Endothelial cell of umbilical vein (primary cell): ENCODE measurements around the gene AGRP. TPM values are rescaled to one million over a fixed set of nuclear protein-coding genes. Genes with fewer than 3 reads are reported as not detected.

Source experiments
- BruUV-seq: library from RNA; stranded (reverse); fragments of 400-500 nt; replicated peaks from 2 replicates; lab custom pipeline; 2021; lab: Mats Ljungman, UMichigan
- CTCF ChIA-PET: fragments of 300-600, 350-600 bp; sonication (Branson Sonifier 250); formaldehyde crosslinking; loops from one replicate; lab custom pipeline; 2021; ENCODE audit warnings: antibody characterized with exemption, inconsistent platforms; lab: Charles Lee
- POLR2A ChIA-PET: fragments of 300-600, 350-600 bp; sonication (Branson Sonifier 250); formaldehyde crosslinking; loops from one replicate; lab custom pipeline; 2021; ENCODE audit warnings: antibody characterized with exemption, inconsistent platforms; lab: Charles Lee
- DNase-seq: peaks from one replicate; pipeline ENCODE4 v3.0.0-alpha.2; 2011; ENCODE audit warnings: low read depth, low spot score
- FAIRE-seq: peaks from 2 replicates; lab custom pipeline; 2011; peaks lifted over from hg19 to GRCh38; lab: Jason Lieb, UNC
- H2AFZ ChIP-seq: 2 replicates; pipeline ENCODE4 v1.6.0; 2012; ENCODE audit warnings: low read depth, low read length, control low read depth, inconsistent platforms
- H3K27ac ChIP-seq: 2 replicates; pipeline ENCODE4 v1.5.1; 2011; ENCODE audit warnings: low read depth, mild to moderate bottlenecking, control low read depth, low read length, moderate library complexity; ENCODE audit not compliant: insufficient read depth
- H3K27me3 ChIP-seq, 2 experiments: 2 replicates each; pipeline versions ENCODE4 v1.6.0 to v1.6.1; 2011; ENCODE audit warnings: low read length in 2 of 2, mixed read lengths in 1 of 2; ENCODE audit not compliant: control insufficient read depth in 2 of 2, insufficient read depth in 2 of 2
- H3K36me3 ChIP-seq, 2 experiments: 2 replicates in 1 of 2; 3 replicates in 1 of 2; pipeline ENCODE4 v1.5.1; 2011; ENCODE audit warnings: low read length in 2 of 2, mild to moderate bottlenecking in 1 of 2, moderate library complexity in 1 of 2; ENCODE audit not compliant: control insufficient read depth in 2 of 2, insufficient read depth in 2 of 2; ENCODE audit errors: extremely low read depth in 1 of 2
- H3K4me1 ChIP-seq: 3 replicates; pipeline ENCODE4 v1.5.1; 2011; ENCODE audit warnings: mild to moderate bottlenecking, low read length; ENCODE audit not compliant: control insufficient read depth, insufficient read depth; ENCODE audit errors: extremely low read depth
- H3K4me2 ChIP-seq: 2 replicates; pipeline ENCODE4 v1.6.1; 2011; ENCODE audit warnings: low read length, control low read depth, mixed read lengths; ENCODE audit not compliant: insufficient read depth
- H3K4me3 ChIP-seq, 3 experiments: fragments of 200-600 bp in 1 of 3; sonication (generic), shearing (Covaris generic) in 1 of 3; replicated peaks in 1 of 3; 2 replicates each; pipeline ENCODE4 v1.5.1; 2011 to 2016; ENCODE audit warnings: control low read depth in 3 of 3, low read length in 3 of 3, mild to moderate bottlenecking in 2 of 3, inconsistent platforms in 1 of 3, low read depth in 1 of 3, moderate library complexity in 1 of 3; ENCODE audit not compliant: insufficient read depth in 1 of 3
- H3K79me2 ChIP-seq: 2 replicates; pipeline ENCODE4 v1.6.0; 2012; ENCODE audit warnings: low read length, inconsistent platforms; ENCODE audit not compliant: control insufficient read depth, insufficient read depth
- H3K9ac ChIP-seq: replicated peaks from 2 replicates; pipeline ENCODE3; 2011; ENCODE audit warnings: low read length, control low read depth; ENCODE audit not compliant: insufficient read depth; ENCODE audit errors: extremely low read depth
- H3K9me1 ChIP-seq: replicated peaks from 3 replicates; pipeline ENCODE4 v1.6.0; 2011; ENCODE audit warnings: mild to moderate bottlenecking, low read length; ENCODE audit not compliant: control insufficient read depth, insufficient read depth; ENCODE audit errors: extremely low read depth
- H3K9me3 ChIP-seq: replicated peaks from 2 replicates; pipeline ENCODE4 v1.5.1; 2012; ENCODE audit warnings: low read length, inconsistent platforms; ENCODE audit not compliant: control insufficient read depth, insufficient read depth
- H4K20me1 ChIP-seq: replicated peaks from 2 replicates; pipeline ENCODE3; 2011; ENCODE audit warnings: mild to moderate bottlenecking, low read length; ENCODE audit not compliant: control insufficient read depth, insufficient read depth; ENCODE audit errors: extremely low read depth
- CTCF ChIP-seq, 2 donors: IDR thresholded peaks; 1 replicate in 1 of 2; 2 replicates in 1 of 2; pipeline ENCODE4 v1.5.1; 2011; ENCODE audit warnings: low read length in 2 of 2, mild to moderate bottlenecking in 2 of 2, moderate library complexity in 2 of 2, control low read depth in 1 of 2, inconsistent platforms in 1 of 2, low read depth in 1 of 2; ENCODE audit not compliant: insufficient read depth in 1 of 2; ENCODE audit errors: extremely low read depth in 1 of 2
- EZH2 ChIP-seq: IDR thresholded peaks from 2 replicates; pipeline ENCODE4 v1.6.1; 2012; ENCODE audit warnings: borderline replicate concordance, low read depth, mild to moderate bottlenecking, moderate library complexity, low read length, inconsistent platforms; ENCODE audit not compliant: severe bottlenecking
- FOS ChIP-seq: IDR thresholded peaks from 2 replicates; pipeline ENCODE4 v1.6.1; 2011; ENCODE audit warnings: mild to moderate bottlenecking, low read length, moderate library complexity, borderline replicate concordance; ENCODE audit not compliant: insufficient read depth
- GATA2 ChIP-seq: IDR thresholded peaks from 2 replicates; pipeline ENCODE4 v1.7.0; 2011; ENCODE audit warnings: low read depth, mild to moderate bottlenecking, moderate library complexity, mixed read lengths, low read length; ENCODE audit not compliant: insufficient read length, insufficient read depth
- JUN ChIP-seq: IDR thresholded peaks from 2 replicates; pipeline ENCODE4 v1.6.1; 2011; ENCODE audit warnings: borderline replicate concordance, low read depth; ENCODE audit not compliant: insufficient read length, insufficient read depth
- MAX ChIP-seq: IDR thresholded peaks from 2 replicates; pipeline ENCODE4 v1.6.1; 2011; ENCODE audit not compliant: insufficient read depth, insufficient read length
- MYC ChIP-seq: IDR thresholded peaks from one replicate; pipeline ENCODE4 v1.6.1; 2011; ENCODE audit warnings: mild to moderate bottlenecking, low read depth, low read length
- POLR2A ChIP-seq: IDR thresholded peaks from 2 replicates; pipeline ENCODE4 v1.6.1; 2012; ENCODE audit warnings: low read depth, mild to moderate bottlenecking, control low read depth, low read length
- POLR2AphosphoS5 ChIP-seq: IDR thresholded peaks from 2 replicates; pipeline ENCODE4 v1.6.1; 2012; ENCODE audit warnings: low read depth, mild to moderate bottlenecking, control low read depth, low read length, moderate library complexity; ENCODE audit not compliant: insufficient read depth
- dilution Hi-C: fragments of 300-500 bp; cut with MboI; formaldehyde crosslinking; loops from one replicate; pipeline ENCODE4 v1.15.0; 2019; ENCODE audit warnings: low sequenced_read_pairs; ENCODE audit not compliant: extremely low pct_ligation_motif_present
- intact Hi-C: fragments of 100-400 bp; cut with micrococcal nuclease; formaldehyde crosslinking; loops from one replicate; pipeline ENCODE4 v1.10.0; 2022
- polyA plus RNA-seq, 4 experiments: library from polyadenylated mRNA; depleted of rRNA in 3 of 4; stranded (reverse) in 3 of 4; unstranded in 1 of 4; fragments of >200 nt; gene quantifications; 2 replicates each; pipeline versions ENCODE4 v1.2.1 to v1.2.3, GENCODE V29; 2011 to 2012; ENCODE audit warnings: missing spikeins in 1 of 4
- total RNA-seq: library from RNA; stranded (reverse); gene quantifications from 2 replicates; pipeline ENCODE4 v1.2.3, GENCODE V29; 2021

The AGRP gene
- total and polyA plus RNA-seq, 2 donors (not counting 3 experiments of a cell fraction or from before 2014, with no cell fraction given), result not detected

- peak; percentile 44 for DNase-seq
- no peaks in the 10 kb centered on the region for H3K79me2 ChIP-seq
These were observed 24.1 kb downstream of the AGRP start for GRCh38 chr16:67459066-67459860.

More at GRCh38 chr16:67459066-67459860, 24.1 kb downstream of the AGRP start:
- Histone ChIP-seq H3K27ac (no peak overlapping the region), H3K9me3 (no peaks in the 10 kb centered on the region), H3K9me1 (no peaks in the 10 kb centered on the region), H3K9ac (no peak overlapping the region), H2AFZ (no peak overlapping the region), H3K4me3 (no peak overlapping the region), H3K4me1 (peaks cover 13% of the 10 kb centered on the region), H3K27me3 (no peaks in the 10 kb centered on the region), H3K36me3 (peaks cover 0 to 8% of the 10 kb centered on the region in 2 experiments), H3K4me2 (no peak overlapping the region), H4K20me1 (no peaks in the 10 kb centered on the region)
- ChIA-PET POLR2A (no interaction called here), CTCF (interaction anchor here (1.0 to 12.4 kb wide), 3 partner anchors 8 to 34 kb away, joined by 4 to 201 read pairs (median 16); no protein-coding TSS in a partner anchor)
- TF ChIP-seq EZH2 (no peak), JUN (no peak), GATA2 (no peak), POLR2A (no peak), MAX (no peak), MYC (no peak), CTCF (IDR thresholded peaks at IDR 0.05; ENCODE audit: extremely low read depth in 1 of 2, insufficient read depth in 1 of 2, low read depth in 1 of 2, low read length in 2 of 2) (no peak), POLR2AphosphoS5 (no peak), FOS (no peak)
- BruUV-seq, result no TSS peak
- intact Hi-C loops (no loop called here), dilution Hi-C loops (no loop called here)
- FAIRE-seq, result no peak
